K562 (cell line): ENCODE results near the gene RINL. TPM values are rescaled to one million over a fixed set of nuclear protein-coding genes. Genes with fewer than 3 reads are reported as not detected.
A peak's percentile ranks its signal among the peaks of the same experiment; 100 is the strongest.

ENCODE experiments used
- MECOM ChIP-seq: fragments of 250-450 bp; sonication (Bioruptor Pico); IDR thresholded peaks from 2 replicates; pipeline ENCODE4 v1.8.0; 2022; ENCODE audit warnings: inconsistent platforms
- POLR2B ChIP-seq: fragments of 450-650 bp; IDR thresholded peaks from 2 replicates; pipeline ENCODE4 v1.6.1; 2018; ENCODE audit warnings: low read depth; ENCODE audit not compliant: partially characterized antibody
- RFX5 ChIP-seq: IDR thresholded peaks from 2 replicates; pipeline ENCODE4 v1.6.1; 2011; ENCODE audit warnings: low read depth, mild to moderate bottlenecking, improper control_type of control experiment, low read length
- TSHZ1 ChIP-seq: fragments of 250-450 bp; sonication (Bioruptor Pico); IDR thresholded peaks from 2 replicates; pipeline ENCODE4 v1.4.0; 2020; ENCODE audit warnings: mild to moderate bottlenecking, moderate library complexity
- polyA plus RNA-seq, 8 experiments: library from polyadenylated mRNA; depleted of rRNA in 4 of 8; stranded (reverse) in 5 of 8; unstranded in 3 of 8; fragments of >200 nt; fragmentation: Nextera tagmentation in 2 of 8; fragmentation: Illumina TruSeq in 1 of 8; extraction: Ambion mirVana in 2 of 8; extraction: Trizol in 1 of 8; gene quantifications; 2 replicates each; pipeline versions ENCODE4 v1.2.1 to v1.2.3, GENCODE V29; 2011 to 2014; ENCODE audit warnings: inconsistent platforms in 1 of 8, missing spikeins in 1 of 8
- total RNA-seq, 7 experiments: library from RNA; depleted of rRNA in 6 of 7; stranded (reverse); fragments of >200 nt in 6 of 7; fragmentation: Illumina TruSeq in 2 of 7; extraction: Trizol in 2 of 7; gene quantifications; 2 replicates each; pipeline versions ENCODE4 v1.2.1 to v1.2.3, GENCODE V29; 2011 to 2021; ENCODE audit warnings: low replicate concordance in 1 of 7
- TF ChIP-seq, protein P1 (sequence below), 2 experiments: IDR thresholded peaks; 2 replicates each; pipeline ENCODE4 v1.6.1; 2012; ENCODE audit warnings: improper control_type of control experiment in 2 of 2, low read depth in 2 of 2, low read length in 2 of 2, borderline replicate concordance in 1 of 2

Gene RINL
- total and polyA plus RNA-seq, 9 of the 15 experiments (the other 6 are each of a cell fraction or from before 2014, with no cell fraction given): 0.82 to 10.9 (median 4.9) TPM

GRCh38 chr19:38898788-38899446 is 20.8 kb upstream of the RINL start (continued):
- TF ChIP-seq, protein P1, sequence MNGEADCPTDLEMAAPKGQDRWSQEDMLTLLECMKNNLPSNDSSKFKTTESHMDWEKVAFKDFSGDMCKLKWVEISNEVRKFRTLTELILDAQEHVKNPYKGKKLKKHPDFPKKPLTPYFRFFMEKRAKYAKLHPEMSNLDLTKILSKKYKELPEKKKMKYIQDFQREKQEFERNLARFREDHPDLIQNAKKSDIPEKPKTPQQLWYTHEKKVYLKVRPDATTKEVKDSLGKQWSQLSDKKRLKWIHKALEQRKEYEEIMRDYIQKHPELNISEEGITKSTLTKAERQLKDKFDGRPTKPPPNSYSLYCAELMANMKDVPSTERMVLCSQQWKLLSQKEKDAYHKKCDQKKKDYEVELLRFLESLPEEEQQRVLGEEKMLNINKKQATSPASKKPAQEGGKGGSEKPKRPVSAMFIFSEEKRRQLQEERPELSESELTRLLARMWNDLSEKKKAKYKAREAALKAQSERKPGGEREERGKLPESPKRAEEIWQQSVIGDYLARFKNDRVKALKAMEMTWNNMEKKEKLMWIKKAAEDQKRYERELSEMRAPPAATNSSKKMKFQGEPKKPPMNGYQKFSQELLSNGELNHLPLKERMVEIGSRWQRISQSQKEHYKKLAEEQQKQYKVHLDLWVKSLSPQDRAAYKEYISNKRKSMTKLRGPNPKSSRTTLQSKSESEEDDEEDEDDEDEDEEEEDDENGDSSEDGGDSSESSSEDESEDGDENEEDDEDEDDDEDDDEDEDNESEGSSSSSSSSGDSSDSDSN (IDR thresholded peaks at IDR 0.05; ENCODE audit: borderline replicate concordance in 1 of 2, low read depth in 2 of 2, low read length in 2 of 2): no peak
- no peak for TF ChIP-seq MECOM
- TF ChIP-seq TSHZ1: no peak
- TF ChIP-seq POLR2B: peak; percentile 43
- TF ChIP-seq RFX5: no peak
- TF ChIP-seq, all 486 proteins: peak for 15
